Ovary (tissue), 9 donors: ENCODE measurements around the gene RNF175. TPM values are rescaled to one million over a fixed set of nuclear protein-coding genes. Genes with fewer than 3 reads are reported as not detected.

Experiments
- DNase-seq, 5 donors: peaks; one replicate each; pipeline ENCODE4 v3.0.0-alpha.2; 2019 to 2020
- H3K27ac ChIP-seq, 2 donors: fragments of 200-600 bp; one replicate each; pipeline versions ENCODE4 v1.5.1 to v1.8.0; 2019 to 2022
- H3K27me3 ChIP-seq: fragments of 200-600 bp; one replicate; pipeline ENCODE4 v1.8.0; 2022
- H3K36me3 ChIP-seq: fragments of 200-600 bp; sonication (generic); one replicate; pipeline ENCODE4 v1.5.1; 2019
- H3K4me1 ChIP-seq: one replicate; pipeline ENCODE4 v1.8.1; 2013; ENCODE audit warnings: mild to moderate bottlenecking, moderate library complexity; ENCODE audit not compliant: insufficient read depth
- H3K4me3 ChIP-seq: fragments of 200-600 bp; sonication (generic); one replicate; pipeline ENCODE4 v1.5.1; 2017
- H3K9me3 ChIP-seq, 2 donors: fragments of 200-600 bp in 1 of 2; sonication (generic) in 1 of 2; one replicate each; pipeline versions ENCODE4 v1.5.1 to v1.8.1; 2013 to 2019; ENCODE audit warnings: mild to moderate bottlenecking in 1 of 2, moderate library complexity in 1 of 2
- CTCF ChIP-seq, 3 donors: fragments of 450-650 bp in 2 of 3; fragments of 200-600 bp in 1 of 3; IDR thresholded peaks; one replicate each; pipeline versions ENCODE4 v1.5.1 to v1.8.0; 2016 to 2022; ENCODE audit warnings: antibody characterized with exemption in 3 of 3, mild to moderate bottlenecking in 1 of 3
- EP300 ChIP-seq: sonication (generic); formaldehyde crosslinking; IDR thresholded peaks from one replicate; pipeline ENCODE4 v1.6.1; 2017; ENCODE audit warnings: antibody characterized with exemption
- POLR2A ChIP-seq: fragments of 450-650 bp; IDR thresholded peaks from one replicate; pipeline ENCODE4 v1.6.1; 2017; ENCODE audit warnings: antibody characterized with exemption, mild to moderate bottlenecking, moderate library complexity
- WGBS, 3 donors: extraction: QIAGEN DNeasy Blood & Tissue Kit in 1 of 3; methylation state at CpG; one replicate each; pipeline versions ENCODE4 v1.1.5 to v1.1.7; 2013 to 2017; 5-methylcytosine and 5-hydroxymethylcytosine counted together
- intact Hi-C, 4 donors: fragments of 100-400 bp; cut with DNase I; formaldehyde crosslinking; loops; one replicate each; pipeline versions ENCODE4 v1.11.0 to v1.15.1; 2022 to 2023
- polyA plus RNA-seq, 2 donors: library from polyadenylated mRNA; stranded (reverse); fragments of 200-250 nt in 1 of 2; fragments of 350-450 nt in 1 of 2; fragmentation: Illumina TruSeq in 1 of 2; extraction: RNeasy Lipid Tissue Mini Kit (QIAGEN cat#74804) in 1 of 2; gene quantifications; one replicate each; pipeline ENCODE4 v1.2.3, GENCODE V29; 2013 to 2014
- total RNA-seq, 7 donors: library from RNA; depleted of rRNA in 2 of 7; stranded (reverse); fragments of >200 nt in 2 of 7; fragmentation: NEBNext Ultra II Directional in 3 of 7; extraction: Animal tissue kit (Norgen Biotek cat#: 25700) in 3 of 7; gene quantifications; one replicate each; pipeline versions ENCODE4 v1.1.0 to v1.2.4, GENCODE V29; 2016 to 2023
- donor health status: DM: no; HTN: no; CAD: no; lungs with moderate emphysema.
- donor health status: DM: no; HTN: no; CAD: no.
- donor health status: Bipolar disorder and iron deficiency.
- donor health status: DM: yes; HTN: yes; CAD: no.
- donor health status: DM: no; HTN: no; CAD: no.
- donor health status: DM: yes; HTN: yes; CAD: no.

The RNF175 gene
- total and polyA plus RNA-seq, 9 donors, result 0.07 to 0.20 TPM; not detected in 7

- no peak for DNase-seq
- Histone ChIP-seq H3K4me3 (no peak overlapping the region), H3K27me3 (no peaks in the 10 kb centered on the region), H3K36me3 (no peaks in the 10 kb centered on the region), H3K27ac (no peak overlapping the region), H3K9me3 (no peaks in the 10 kb centered on the region), H3K4me1 (peaks cover 5% of the 10 kb centered on the region)
- intact Hi-C loops, result no loop called here
- 79 to 82% (median 82%) methylated on average over 5 of the region's 5 CpGs for WGBS, 3 donors
- TF ChIP-seq POLR2A (no peak), CTCF (IDR thresholded peaks at IDR 0.05) (no peak)
Observed at GRCh38 chr4:153794006-153794405, 34.2 kb upstream of the RNF175 start.

- intact Hi-C loops, result no loop called here
- Histone ChIP-seq H3K4me3 (no peak overlapping the region), H3K27me3 (no peaks in the 10 kb centered on the region), H3K9me3 (no peaks in the 10 kb centered on the region), H3K36me3 (no peaks in the 10 kb centered on the region), H3K27ac (no peak overlapping the region), H3K4me1 (peaks cover 5% of the 10 kb centered on the region)
- TF ChIP-seq CTCF (IDR thresholded peaks at IDR 0.05) (no peak), POLR2A (no peak), EP300 (no peak)
- WGBS, 3 donors, result 23 to 29% (median 26%) methylated on average over 37 to 39 of the region's 39 CpGs
- no peak for DNase-seq
Observed at GRCh38 chr4:153792618-153793247, 32.9 kb upstream of the RNF175 start.

- no peaks in the 10 kb centered on the region for H3K9me3 ChIP-seq
- no peak overlapping the region for H3K4me3 ChIP-seq
- peaks cover 5% of the 10 kb centered on the region for H3K4me1 ChIP-seq
- intact Hi-C loops, result no loop called here
- H3K27ac ChIP-seq, result no peak overlapping the region
- 3 to 11% (median 8%) methylated on average over 34 to 37 of the region's 37 CpGs for WGBS, 3 donors
- TF ChIP-seq POLR2A (no peak), EP300 (no peak), CTCF (IDR thresholded peaks at IDR 0.05) (no peak)
- no peaks in the 10 kb centered on the region for H3K27me3 ChIP-seq
- peak in 1 of 5 donors; percentile 32 for DNase-seq
- H3K36me3 ChIP-seq, result no peaks in the 10 kb centered on the region
Observed at GRCh38 chr4:153791746-153792617, 32.2 kb upstream of the RNF175 start.

GRCh38 chr4:153790962-153791551 is 31.2 kb upstream of the RNF175 start:
- Histone ChIP-seq H3K36me3 (no peaks in the 10 kb centered on the region), H3K4me1 (peaks cover 5% of the 10 kb centered on the region), H3K27me3 (no peaks in the 10 kb centered on the region), H3K9me3 (no peaks in the 10 kb centered on the region), H3K4me3 (no peak overlapping the region), H3K27ac (no peak overlapping the region)
- WGBS, 3 donors, result 3 to 5% (median 4%) methylated on average over 47 to 51 of the region's 51 CpGs
- no peak for DNase-seq
- intact Hi-C loops, result no loop called here
- no peak for TF ChIP-seq POLR2A
